CD8-positive, alpha-beta memory T cell (primary cell): ENCODE data around the gene VPS26A. TPM values are rescaled to one million over a fixed set of nuclear protein-coding genes. Genes with fewer than 3 reads are reported as not detected.

Experiments
- CTCF ChIA-PET: fragments of 350-600 bp; sonication (Branson Sonifier 250); formaldehyde crosslinking; loops from one replicate; lab custom pipeline; 2021; ENCODE audit warnings: antibody characterized with exemption; lab: Charles Lee
- POLR2A ChIA-PET: fragments of 350-600 bp; sonication (Branson Sonifier 250); formaldehyde crosslinking; loops from one replicate; lab custom pipeline; 2021; ENCODE audit warnings: antibody characterized with exemption; lab: Charles Lee
- DNase-seq, 5 donors: peaks; one replicate each; pipeline versions ENCODE4 v3.0.0 to v3.0.0-alpha.2; 2020 to 2022; ENCODE audit warnings: mixed read lengths in 1 of 5
- H3K27ac ChIP-seq: one replicate; pipeline ENCODE4 v1.7.0; 2013; ENCODE audit warnings: low read depth, mild to moderate bottlenecking, low read length, moderate library complexity
- H3K27me3 ChIP-seq: 2 replicates; pipeline ENCODE4 v1.7.0; 2013; ENCODE audit warnings: low read length, mild to moderate bottlenecking; ENCODE audit not compliant: insufficient read depth, poor library complexity, severe bottlenecking
- H3K36me3 ChIP-seq: 2 replicates; pipeline ENCODE4 v1.7.0; 2013; ENCODE audit warnings: mild to moderate bottlenecking, low read length, moderate library complexity; ENCODE audit not compliant: insufficient read depth
- H3K4me1 ChIP-seq: 2 replicates; pipeline ENCODE4 v1.7.0; 2013; ENCODE audit warnings: mild to moderate bottlenecking, low read length, moderate library complexity; ENCODE audit not compliant: insufficient read depth
- H3K4me3 ChIP-seq: 2 replicates; pipeline ENCODE4 v1.7.0; 2013; ENCODE audit warnings: mild to moderate bottlenecking, low read length
- H3K9me3 ChIP-seq: 2 replicates; pipeline ENCODE4 v1.7.0; 2013; ENCODE audit warnings: mild to moderate bottlenecking, low read length
- H3K27ac Mint-ChIP-seq, 8 donors: one replicate each; pipeline ENCODE4 v1.8.0; 2020 to 2021; ENCODE audit warnings: mixed read lengths in 8 of 8, mild to moderate bottlenecking in 6 of 8, inconsistent platforms in 3 of 8, moderate library complexity in 3 of 8
- H3K27me3 Mint-ChIP-seq, 2 donors: one replicate each; pipeline ENCODE4 v1.8.0; 2020 to 2021; ENCODE audit warnings: mixed read lengths in 2 of 2, mild to moderate bottlenecking in 1 of 2, moderate library complexity in 1 of 2
- H3K36me3 Mint-ChIP-seq, 3 donors: one replicate each; pipeline ENCODE4 v1.8.0; 2020 to 2021; ENCODE audit warnings: mixed read lengths in 3 of 3, inconsistent platforms in 1 of 3, mild to moderate bottlenecking in 1 of 3
- H3K4me1 Mint-ChIP-seq, 3 donors: one replicate each; pipeline ENCODE4 v1.8.0; 2020 to 2021; ENCODE audit warnings: mixed read lengths in 3 of 3, inconsistent platforms in 1 of 3, mild to moderate bottlenecking in 1 of 3
- H3K4me3 Mint-ChIP-seq, 7 donors: one replicate each; pipeline ENCODE4 v1.8.0; 2020 to 2021; ENCODE audit warnings: mixed read lengths in 7 of 7, mild to moderate bottlenecking in 6 of 7, moderate library complexity in 4 of 7, inconsistent platforms in 2 of 7
- H3K9me3 Mint-ChIP-seq, 5 donors: one replicate each; pipeline ENCODE4 v1.8.0; 2020 to 2022; ENCODE audit warnings: mixed read lengths in 5 of 5, mild to moderate bottlenecking in 3 of 5, moderate library complexity in 2 of 5, inconsistent platforms in 1 of 5
- polyA plus RNA-seq: library from polyadenylated mRNA; unstranded; fragments of 300-500 nt; fragmentation: Illumina TruSeq; gene quantifications from one replicate; pipeline ENCODE4 v1.2.3, GENCODE V29; 2021
- total RNA-seq, 2 experiments: library from RNA; stranded (reverse); gene quantifications; one replicate each; pipeline ENCODE4 v1.2.3, GENCODE V29; 2021

The VPS26A gene
- total and polyA plus RNA-seq, 3 experiments from 2014 or later, result 38.6 to 46.7 (median 44.8) TPM

- Mint-ChIP-seq H3K27me3 (no peaks in the 10 kb centered on the region), H3K9me3 (peaks cover 0 to 6% (median 2%) of the 10 kb centered on the region in 5 donors), H3K27ac (peak overlapping the region in 3 of 8 donors; percentile 14 to 65 (median 45)), H3K4me3 (no peak overlapping the region), H3K4me1 (peaks cover 20 to 47% (median 29%) of the 10 kb centered on the region in 3 donors), H3K36me3 (peaks cover 0 to 14% (median 0%) of the 10 kb centered on the region in 3 donors)
- Histone ChIP-seq H3K27me3 (no peaks in the 10 kb centered on the region), H3K27ac (peak overlapping the region; percentile 3), H3K36me3 (no peaks in the 10 kb centered on the region), H3K4me1 (peaks cover 24% of the 10 kb centered on the region), H3K4me3 (no peak overlapping the region), H3K9me3 (no peaks in the 10 kb centered on the region)
- no peak for DNase-seq
- POLR2A ChIA-PET, result no interaction called here
- CTCF ChIA-PET, result interaction anchor here (0.7 to 2.1 kb wide), 3 partner anchors 9 to 19 kb away, joined by 3 to 8 read pairs (median 4); no protein-coding TSS in a partner anchor
Observed at GRCh38 chr10:69216577-69217118, 92.7 kb downstream of the VPS26A start.

- Mint-ChIP-seq H3K4me1 (peaks cover 24 to 53% (median 35%) of the 10 kb centered on the region in 3 donors), H3K36me3 (peaks cover 0 to 14% (median 0%) of the 10 kb centered on the region in 3 donors), H3K27me3 (no peaks in the 10 kb centered on the region), H3K27ac (peak overlapping the region in 1 of 8 donors; percentile 46), H3K9me3 (peaks cover 0 to 6% (median 2%) of the 10 kb centered on the region in 5 donors), H3K4me3 (no peak overlapping the region)
- CTCF ChIA-PET, result interaction anchor here (0.7 to 1.1 kb wide), 2 partner anchors 8 to 18 kb away, joined by 3 to 4 read pairs; no protein-coding TSS in a partner anchor
- Histone ChIP-seq H3K9me3 (no peaks in the 10 kb centered on the region), H3K4me1 (peaks cover 30% of the 10 kb centered on the region), H3K36me3 (no peaks in the 10 kb centered on the region), H3K27me3 (no peaks in the 10 kb centered on the region), H3K27ac (peak overlapping the region; percentile 3), H3K4me3 (no peak overlapping the region)
- DNase-seq, result no peak
- POLR2A ChIA-PET, result no interaction called here
Observed at GRCh38 chr10:69217119-69217754, 93.3 kb downstream of the VPS26A start.

GRCh38 chr10:69218831-69219230 lies 94.9 kb downstream of the VPS26A start:
- CTCF ChIA-PET, result no interaction called here
- Histone ChIP-seq H3K4me1 (peaks cover 40% of the 10 kb centered on the region), H3K27me3 (no peaks in the 10 kb centered on the region), H3K36me3 (no peaks in the 10 kb centered on the region), H3K9me3 (no peaks in the 10 kb centered on the region), H3K27ac (no peak overlapping the region), H3K4me3 (no peak overlapping the region)
- DNase-seq, result no peak
- Mint-ChIP-seq H3K27ac (no peak overlapping the region), H3K36me3 (peaks cover 0 to 14% (median 0%) of the 10 kb centered on the region in 3 donors), H3K9me3 (peaks cover 0 to 6% (median 2%) of the 10 kb centered on the region in 5 donors), H3K27me3 (no peaks in the 10 kb centered on the region), H3K4me1 (peaks cover 35 to 59% (median 42%) of the 10 kb centered on the region in 3 donors), H3K4me3 (no peak overlapping the region)
- POLR2A ChIA-PET, result no interaction called here

GRCh38 chr10:69220041-69220451 lies 96.1 kb downstream of the VPS26A start, which contains the start of gene HKDC1:
HKDC1 (plus strand) TSS chr10:69220332; CDS start chr10:69220436, 104 bp downstream.
- H3K27me3 Mint-ChIP-seq, result no peaks in the 10 kb centered on the region
- H3K27ac Mint-ChIP-seq, result peak within 1 kb of the TSS in 4 of 8 donors; percentile 23 to 95 (median 54)
- POLR2A ChIA-PET, result interaction anchor here (0.6 kb wide), 1 partner anchor 202 kb away, joined by 6 read pairs; no protein-coding TSS in a partner anchor
- Histone ChIP-seq H3K4me3 (no peak within 1 kb of the TSS), H3K9me3 (no peaks in the 10 kb centered on the region), H3K27ac (no peak within 1 kb of the TSS), H3K36me3 (no peaks in the 10 kb centered on the region), H3K27me3 (no peaks in the 10 kb centered on the region), H3K4me1 (peaks cover 32% of the 10 kb centered on the region)
- H3K4me3 Mint-ChIP-seq, result no peak within 1 kb of the TSS
- CTCF ChIA-PET, result interaction anchor here (1.4 to 2.4 kb wide), 3 partner anchors 13 to 214 kb away, joined by 3 to 8 read pairs (median 4); no protein-coding TSS in a partner anchor
- no peak for DNase-seq
- H3K4me1 Mint-ChIP-seq, result peaks cover 34 to 54% (median 37%) of the 10 kb centered on the region in 3 donors
- H3K36me3 Mint-ChIP-seq, result peaks cover 0 to 5% (median 0%) of the 10 kb centered on the region in 3 donors
- H3K9me3 Mint-ChIP-seq, result peaks cover 0 to 2% (median 0%) of the 10 kb centered on the region in 5 donors

GRCh38 chr10:69220507-69220906 lies 96.5 kb downstream of the VPS26A start:
- H3K9me3 Mint-ChIP-seq, result no peaks in the 10 kb centered on the region
- Histone ChIP-seq H3K9me3 (no peaks in the 10 kb centered on the region), H3K4me3 (no peak overlapping the region), H3K27me3 (no peaks in the 10 kb centered on the region), H3K36me3 (no peaks in the 10 kb centered on the region), H3K4me1 (peaks cover 32% of the 10 kb centered on the region), H3K27ac (no peak overlapping the region)
- H3K27me3 Mint-ChIP-seq, result no peaks in the 10 kb centered on the region
- no peak for DNase-seq
- ChIA-PET CTCF (interaction anchor here (1.4 to 2.4 kb wide), 3 partner anchors 14 to 215 kb away, joined by 3 to 8 read pairs (median 4); no protein-coding TSS in a partner anchor), POLR2A (interaction anchor here (0.6 kb wide), 1 partner anchor 202 kb away, joined by 6 read pairs; no protein-coding TSS in a partner anchor)
- no peak overlapping the region for H3K4me3 Mint-ChIP-seq
- H3K27ac Mint-ChIP-seq, result peak overlapping the region in 4 of 8 donors; percentile 14 to 86 (median 33)
- peaks cover 35 to 54% (median 37%) of the 10 kb centered on the region in 3 donors for H3K4me1 Mint-ChIP-seq
- H3K36me3 Mint-ChIP-seq, result peaks cover 0 to 2% (median 0%) of the 10 kb centered on the region in 3 donors

Other genes with a start within 250 kb of the VPS26A start
- gene DDX50, start 222.9 kb upstream of the VPS26A start, total RNA-seq, result 10 to 100 TPM; 49.9 to 50.1 TPM
- 36.9 TPM for gene DDX50, start 222.9 kb upstream of the VPS26A start, polyA plus RNA-seq
- gene DDX21, start 168.0 kb upstream of the VPS26A start, total RNA-seq, result 100 to 1,000 TPM; 275 to 286 TPM
- 23.1 TPM for gene DDX21, start 168.0 kb upstream of the VPS26A start, polyA plus RNA-seq
- 10 to 100 TPM; 19.3 to 21.0 TPM for gene KIFBP, start 135.4 kb upstream of the VPS26A start, total RNA-seq
- gene KIFBP, start 135.4 kb upstream of the VPS26A start, polyA plus RNA-seq, result 5.2 TPM
- 100 to 1,000 TPM; 659 to 662 TPM for gene SRGN, start 36.1 kb upstream of the VPS26A start, total RNA-seq
- gene SRGN, start 36.1 kb upstream of the VPS26A start, polyA plus RNA-seq, result 274 TPM
- gene SUPV3L1, start 56.1 kb downstream of the VPS26A start, total RNA-seq, result 10 to 100 TPM; 50.0 to 51.0 TPM
- 25.1 TPM for gene SUPV3L1, start 56.1 kb downstream of the VPS26A start, polyA plus RNA-seq
- under 1 TPM in 1 of 2 experiments, not detected in 1; 0.15 TPM for gene HKDC1, start 96.2 kb downstream of the VPS26A start, total RNA-seq
- 3.0 TPM for gene HKDC1, start 96.2 kb downstream of the VPS26A start, polyA plus RNA-seq
- 100 to 1,000 TPM; 151 to 153 TPM for gene HK1, start 154.3 kb downstream of the VPS26A start, total RNA-seq
- 144 TPM for gene HK1, start 154.3 kb downstream of the VPS26A start, polyA plus RNA-seq